Astrocyte (in vitro differentiated cells and primary cell): ENCODE measurements around the gene AGXT2. TPM values are rescaled to one million over a fixed set of nuclear protein-coding genes. Genes with fewer than 3 reads are reported as not detected.

Experiments
- DNase-seq: peaks from one replicate; pipeline ENCODE4 v3.0.0-alpha.2; 2010; ENCODE audit warnings: low read depth
- FAIRE-seq: peaks from 2 replicates; lab custom pipeline; 2011; peaks lifted over from hg19 to GRCh38; lab: Jason Lieb, UNC
- H2AFZ ChIP-seq: 2 replicates; pipeline ENCODE4 v1.6.0; 2012; ENCODE audit warnings: low read depth, low read length, inconsistent platforms
- H3K27ac ChIP-seq: 2 replicates; pipeline ENCODE4 v1.5.1; 2011; ENCODE audit warnings: low read depth, low read length, inconsistent platforms
- H3K27me3 ChIP-seq: 2 replicates; pipeline ENCODE4 v1.6.0; 2011; ENCODE audit warnings: low read length, inconsistent platforms; ENCODE audit not compliant: insufficient read depth
- H3K36me3 ChIP-seq: 2 replicates; pipeline ENCODE4 v1.5.1; 2011; ENCODE audit warnings: low read length, inconsistent platforms; ENCODE audit not compliant: insufficient read depth
- H3K4me1 ChIP-seq: 2 replicates; pipeline ENCODE4 v1.5.1; 2011; ENCODE audit warnings: low read length, inconsistent platforms; ENCODE audit not compliant: insufficient read depth
- H3K4me2 ChIP-seq: 2 replicates; pipeline ENCODE4 v1.6.0; 2012; ENCODE audit warnings: low read length, inconsistent platforms
- H3K4me3 ChIP-seq: 2 replicates; pipeline ENCODE4 v1.5.1; 2011; ENCODE audit warnings: low read depth, mild to moderate bottlenecking, low read length, inconsistent platforms; ENCODE audit not compliant: insufficient read depth
- H3K79me2 ChIP-seq: 2 replicates; pipeline ENCODE4 v1.6.0; 2012; ENCODE audit warnings: mild to moderate bottlenecking, low read length, inconsistent platforms; ENCODE audit not compliant: insufficient read depth
- H3K9ac ChIP-seq: 2 replicates; pipeline ENCODE4 v1.6.0; 2012; ENCODE audit warnings: mild to moderate bottlenecking, low read length, inconsistent platforms
- H3K9me3 ChIP-seq: 2 replicates; pipeline ENCODE4 v1.5.1; 2012; ENCODE audit warnings: low read depth, mild to moderate bottlenecking, low read length, inconsistent platforms; ENCODE audit not compliant: insufficient read depth
- H4K20me1 ChIP-seq: 2 replicates; pipeline ENCODE4 v1.6.0; 2012; ENCODE audit warnings: low read length, inconsistent platforms; ENCODE audit not compliant: insufficient read depth
- H3K27ac Mint-ChIP-seq: one replicate; pipeline ENCODE4 v1.8.0; 2021; ENCODE audit warnings: mild to moderate bottlenecking, mixed read lengths; ENCODE audit not compliant: unreplicated experiment
- H3K27me3 Mint-ChIP-seq: one replicate; pipeline ENCODE4 v1.8.0; 2021; ENCODE audit warnings: low read depth, mixed read lengths; ENCODE audit not compliant: unreplicated experiment
- H3K36me3 Mint-ChIP-seq: one replicate; pipeline ENCODE4 v1.8.0; 2021; ENCODE audit warnings: low read depth, mixed read lengths; ENCODE audit not compliant: unreplicated experiment
- H3K4me1 Mint-ChIP-seq: one replicate; pipeline ENCODE4 v1.8.0; 2021; ENCODE audit warnings: low read depth, mixed read lengths; ENCODE audit not compliant: unreplicated experiment
- H3K4me3 Mint-ChIP-seq: one replicate; pipeline ENCODE4 v1.8.0; 2021; ENCODE audit warnings: mild to moderate bottlenecking, moderate library complexity, mixed read lengths; ENCODE audit not compliant: unreplicated experiment
- H3K9me3 Mint-ChIP-seq: one replicate; pipeline ENCODE4 v1.8.0; 2021; ENCODE audit warnings: mild to moderate bottlenecking, mixed read lengths; ENCODE audit not compliant: unreplicated experiment
- CTCF ChIP-seq: IDR thresholded peaks from 2 replicates; pipeline ENCODE4 v1.5.1; 2011; ENCODE audit warnings: low read depth, mild to moderate bottlenecking, inconsistent platforms, low read length, moderate library complexity; ENCODE audit not compliant: insufficient read depth
- EZH2 ChIP-seq: IDR thresholded peaks from 2 replicates; pipeline ENCODE4 v1.6.1; 2012; ENCODE audit warnings: mild to moderate bottlenecking, low read length, inconsistent platforms; ENCODE audit not compliant: insufficient read depth
- total RNA-seq: library from RNA; stranded (reverse); gene quantifications from 2 replicates; pipeline ENCODE4 v1.2.1, GENCODE V29; 2021

AGXT2 gene
- total RNA-seq, 1 donor from 2014 or later = not detected

- DNase-seq (no peak), FAIRE-seq (no peak)
- Histone ChIP-seq H3K36me3 (no peaks in the 10 kb centered on the region), H3K27me3 (no peaks in the 10 kb centered on the region), H3K79me2 (no peaks in the 10 kb centered on the region), H3K9ac (no peak overlapping the region), H3K4me2 (no peak overlapping the region), H2AFZ (no peak overlapping the region), H3K9me3 (no peaks in the 10 kb centered on the region), H3K27ac (no peak overlapping the region), H3K4me3 (no peak overlapping the region), H4K20me1 (no peaks in the 10 kb centered on the region), H3K4me1 (no peaks in the 10 kb centered on the region)
- no peak for TF ChIP-seq CTCF
- TF ChIP-seq EZH2 = no peak
- Mint-ChIP-seq H3K27me3 (peaks cover 14% of the 10 kb centered on the region), H3K36me3 (no peaks in the 10 kb centered on the region), H3K4me3 (no peak overlapping the region), H3K9me3 (peaks cover 4% of the 10 kb centered on the region), H3K27ac (no peak overlapping the region), H3K4me1 (peaks cover 2% of the 10 kb centered on the region)
These were observed 34.8 kb upstream of the AGXT2 start for GRCh38 chr5:35082530-35082929.

GRCh38 chr5:35081134-35081533 is 33.4 kb upstream of the AGXT2 start:
- no peaks in the 10 kb centered on the region for H3K36me3 Mint-ChIP-seq
- Histone ChIP-seq H3K4me2 (no peak overlapping the region), H3K36me3 (no peaks in the 10 kb centered on the region), H3K27ac (no peak overlapping the region), H3K9ac (no peak overlapping the region), H4K20me1 (no peaks in the 10 kb centered on the region), H3K4me3 (no peak overlapping the region), H2AFZ (no peak overlapping the region), H3K79me2 (no peaks in the 10 kb centered on the region), H3K4me1 (no peaks in the 10 kb centered on the region), H3K27me3 (no peaks in the 10 kb centered on the region), H3K9me3 (no peaks in the 10 kb centered on the region)
- H3K4me1 Mint-ChIP-seq = no peaks in the 10 kb centered on the region
- FAIRE-seq (no peak), DNase-seq (no peak)
- H3K4me3 Mint-ChIP-seq = no peak overlapping the region
- H3K27me3 Mint-ChIP-seq = peaks cover 7% of the 10 kb centered on the region
- peaks cover 6% of the 10 kb centered on the region for H3K9me3 Mint-ChIP-seq
- H3K27ac Mint-ChIP-seq = no peak overlapping the region
- TF ChIP-seq CTCF = no peak
- TF ChIP-seq EZH2 = no peak

- no peak for FAIRE-seq
- Histone ChIP-seq H3K9ac (no peak overlapping the region), H3K4me2 (no peak overlapping the region), H3K4me3 (no peak overlapping the region), H3K27ac (no peak overlapping the region), H4K20me1 (no peaks in the 10 kb centered on the region), H3K27me3 (no peaks in the 10 kb centered on the region), H2AFZ (no peak overlapping the region), H3K4me1 (no peaks in the 10 kb centered on the region), H3K36me3 (no peaks in the 10 kb centered on the region), H3K79me2 (no peaks in the 10 kb centered on the region), H3K9me3 (no peaks in the 10 kb centered on the region)
- TF ChIP-seq CTCF (no peak), EZH2 (no peak)
- no peak for DNase-seq
- Mint-ChIP-seq H3K4me3 (no peak overlapping the region), H3K27me3 (no peaks in the 10 kb centered on the region), H3K4me1 (no peaks in the 10 kb centered on the region), H3K27ac (no peak overlapping the region), H3K36me3 (no peaks in the 10 kb centered on the region), H3K9me3 (peaks cover 3% of the 10 kb centered on the region)
These were observed 25.4 kb upstream of the AGXT2 start for GRCh38 chr5:35073160-35073559.
